Effector memory CD8-positive, alpha-beta T cell (primary cell): ENCODE results near the gene ABO.
"Not testable (repeated sequence)": the region's sequence is repeated elsewhere in the genome, so short reads cannot be mapped to it uniquely, and the experiment has no call there.

Source experiments
- ATAC-seq: fragments of 150-1000 bp; cut with Tn5 transposase; replicated peaks from 2 replicates; pipeline ENCODE4 v1.10.0; 2021; ENCODE audit warnings: mild to moderate bottlenecking, moderate library complexity
- DNase-seq, 3 experiments: peaks; one replicate each; pipeline ENCODE4 v3.0.0; 2021
- H3K27ac Mint-ChIP-seq, 2 donors: one replicate each; pipeline ENCODE4 v1.8.0; 2022; ENCODE audit warnings: mild to moderate bottlenecking in 2 of 2, mixed read lengths in 2 of 2, moderate library complexity in 2 of 2
- H3K27me3 Mint-ChIP-seq, 2 donors: one replicate each; pipeline ENCODE4 v1.8.0; 2022; ENCODE audit warnings: mixed read lengths in 2 of 2
- H3K36me3 Mint-ChIP-seq: one replicate; pipeline ENCODE4 v1.8.0; 2022; ENCODE audit warnings: mild to moderate bottlenecking, moderate library complexity, mixed read lengths; ENCODE audit not compliant: insufficient read depth
- H3K4me1 Mint-ChIP-seq, 2 donors: one replicate each; pipeline ENCODE4 v1.8.0; 2022; ENCODE audit warnings: low read depth in 2 of 2, mixed read lengths in 2 of 2
- H3K4me3 Mint-ChIP-seq, 2 donors: one replicate each; pipeline ENCODE4 v1.8.0; 2022; ENCODE audit warnings: mild to moderate bottlenecking in 2 of 2, mixed read lengths in 2 of 2, moderate library complexity in 2 of 2
- H3K9me3 Mint-ChIP-seq, 2 donors: one replicate each; pipeline ENCODE4 v1.8.0; 2022; ENCODE audit warnings: mixed read lengths in 2 of 2

ABO gene

DNA sequence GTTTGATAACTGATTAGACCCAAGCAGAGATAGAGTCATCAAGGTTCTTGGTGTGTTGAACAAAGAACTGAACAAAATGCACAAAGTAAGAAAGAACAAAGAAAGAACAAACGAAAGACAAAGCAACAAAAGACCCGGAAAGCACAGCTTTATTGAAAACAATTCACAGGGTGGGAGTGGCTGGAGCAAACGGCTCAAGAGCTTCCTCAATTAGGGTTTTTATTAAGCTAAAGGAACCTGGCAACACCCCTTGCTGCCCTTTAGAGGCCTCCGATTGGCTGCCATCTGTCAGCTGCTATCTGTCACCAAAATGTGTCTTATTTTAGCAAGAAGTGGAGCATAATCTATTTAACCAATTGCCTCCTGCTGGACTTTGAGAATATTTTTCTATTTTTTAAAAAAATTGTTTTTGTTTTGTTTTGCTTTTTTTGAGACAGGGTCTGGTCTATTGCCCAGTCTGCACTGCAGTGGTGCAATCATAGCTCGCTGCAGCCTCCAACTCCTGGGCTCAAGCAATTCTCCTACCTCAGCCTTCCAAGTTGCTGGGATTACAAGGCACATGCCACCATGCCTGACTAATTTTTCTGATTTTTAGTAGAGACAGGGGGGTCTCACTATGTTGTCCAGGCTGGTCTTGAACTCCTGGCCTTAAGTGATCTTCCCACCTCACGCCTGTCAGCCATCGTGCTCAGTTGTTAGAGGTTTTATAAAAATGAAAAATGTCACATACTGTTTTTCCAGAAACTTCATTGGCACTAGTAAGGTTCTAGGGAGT lies 7.7 kb upstream of the ABO start:
- Mint-ChIP-seq H3K9me3 (no peaks in the 10 kb centered on the region), H3K27ac (no peak overlapping the region), H3K4me3 (no peak overlapping the region), H3K4me1 (no peaks in the 10 kb centered on the region), H3K36me3 (no peaks in the 10 kb centered on the region), H3K27me3 (peaks cover 11 to 28% of the 10 kb centered on the region in 2 donors)
- no peak for DNase-seq
- ATAC-seq: no peak

DNA sequence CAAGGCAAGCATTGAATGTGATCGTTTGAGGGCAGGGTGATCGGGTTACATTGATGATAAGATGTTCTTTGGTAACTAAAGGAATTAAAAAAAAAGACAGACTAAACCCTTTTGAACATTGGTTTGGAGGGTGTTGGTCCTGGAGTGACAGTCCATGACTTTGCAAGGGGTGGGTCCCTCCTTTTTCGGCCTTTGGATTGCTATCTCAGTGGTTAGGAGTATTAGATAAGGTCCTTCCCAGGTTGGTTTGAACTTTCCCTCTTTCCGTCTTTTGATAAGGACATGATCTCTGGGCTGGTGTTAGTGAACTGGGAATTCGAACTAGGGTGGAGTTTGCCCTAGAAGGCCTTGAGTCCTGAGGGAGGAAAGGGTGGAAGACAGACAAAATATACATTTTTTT lies 5.4 kb upstream of the ABO start:
- ATAC-seq (no peak), DNase-seq (no peak)
- Mint-ChIP-seq H3K27ac (no peak overlapping the region), H3K36me3 (no peaks in the 10 kb centered on the region), H3K27me3 (peaks cover 31 to 36% of the 10 kb centered on the region in 2 donors), H3K4me1 (no peaks in the 10 kb centered on the region), H3K9me3 (no peaks in the 10 kb centered on the region), H3K4me3 (no peak overlapping the region)

DNA sequence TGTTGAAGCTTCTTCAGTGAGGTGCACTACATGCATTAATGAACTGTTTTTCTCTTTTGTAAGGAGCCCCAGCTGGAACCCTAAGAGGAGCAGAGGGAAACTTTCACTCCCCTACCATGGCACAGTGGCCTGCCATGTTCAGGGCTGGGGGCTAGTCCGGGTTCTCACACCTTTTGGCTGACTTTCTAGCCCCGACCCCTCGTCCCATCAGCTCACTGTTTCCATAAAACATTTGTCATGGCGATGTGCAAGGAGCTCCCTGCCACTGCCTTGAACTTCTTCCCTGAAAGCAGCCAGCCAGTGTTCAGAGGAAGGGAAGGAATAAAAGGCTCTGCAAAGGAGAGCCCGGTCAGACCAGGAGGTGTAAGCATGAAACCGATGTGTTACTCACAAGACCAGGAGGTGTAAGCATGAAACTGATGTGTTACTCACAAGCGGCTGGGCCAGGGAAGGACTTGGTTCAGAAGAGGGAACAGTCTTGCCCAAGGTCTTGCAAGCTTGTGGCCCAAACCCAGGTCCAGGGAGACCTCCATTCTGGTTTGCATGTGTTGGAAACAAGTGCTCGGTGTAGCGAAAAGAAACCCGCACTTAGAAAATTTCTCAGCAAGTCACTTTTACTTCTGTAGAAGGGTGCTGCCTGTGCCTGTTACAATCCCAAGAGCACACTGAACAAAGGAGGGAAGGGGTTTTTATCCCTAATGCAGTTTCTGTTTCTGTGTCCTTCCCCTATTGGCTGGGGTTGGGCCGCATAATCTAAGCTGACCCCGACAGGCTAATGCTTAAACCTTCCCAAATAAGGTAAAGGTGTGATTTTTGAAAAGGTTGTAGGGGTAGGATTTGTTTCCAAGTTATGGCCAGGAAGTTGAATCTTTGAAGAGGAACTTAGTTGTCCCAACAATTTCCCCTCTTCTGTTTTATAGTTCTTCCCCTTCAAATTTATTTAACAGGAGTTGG lies 3.4 kb upstream of the ABO start:
- Mint-ChIP-seq H3K36me3 (no peaks in the 10 kb centered on the region), H3K27me3 (peaks cover 44 to 47% of the 10 kb centered on the region in 2 donors), H3K9me3 (no peaks in the 10 kb centered on the region), H3K27ac (no peak overlapping the region), H3K4me3 (no peak overlapping the region), H3K4me1 (no peaks in the 10 kb centered on the region)
- DNase-seq (no peak), ATAC-seq (no peak)

DNA sequence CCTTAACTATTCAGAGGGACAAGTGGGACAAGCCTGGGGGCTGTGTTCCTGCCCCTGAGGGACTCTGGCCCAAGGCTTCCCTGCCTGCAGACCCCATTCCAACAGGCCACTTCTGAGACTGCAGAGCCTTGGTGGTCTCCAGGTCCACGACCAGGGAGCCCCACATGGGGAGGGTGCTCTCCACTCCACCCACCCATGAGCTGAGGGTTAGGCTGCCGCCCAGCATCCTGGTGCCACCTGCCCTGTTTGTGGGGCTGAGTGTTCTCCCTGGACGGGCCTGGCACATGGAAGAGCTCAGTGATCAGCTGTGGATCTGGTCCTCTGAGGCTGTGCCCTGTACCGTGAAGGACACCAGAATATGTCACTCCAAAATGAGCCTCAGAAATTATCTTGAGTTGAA lies 2.5 kb upstream of the ABO start:
- H3K9me3 Mint-ChIP-seq: no peaks in the 10 kb centered on the region
- no peaks in the 10 kb centered on the region for H3K4me1 Mint-ChIP-seq
- DNase-seq (no peak), ATAC-seq (no peak)
- no peaks in the 10 kb centered on the region for H3K36me3 Mint-ChIP-seq
- H3K27ac Mint-ChIP-seq: no peak overlapping the region
- peaks cover 52 to 54% of the 10 kb centered on the region in 2 donors for H3K27me3 Mint-ChIP-seq
- H3K4me3 Mint-ChIP-seq: no peak overlapping the region

DNA sequence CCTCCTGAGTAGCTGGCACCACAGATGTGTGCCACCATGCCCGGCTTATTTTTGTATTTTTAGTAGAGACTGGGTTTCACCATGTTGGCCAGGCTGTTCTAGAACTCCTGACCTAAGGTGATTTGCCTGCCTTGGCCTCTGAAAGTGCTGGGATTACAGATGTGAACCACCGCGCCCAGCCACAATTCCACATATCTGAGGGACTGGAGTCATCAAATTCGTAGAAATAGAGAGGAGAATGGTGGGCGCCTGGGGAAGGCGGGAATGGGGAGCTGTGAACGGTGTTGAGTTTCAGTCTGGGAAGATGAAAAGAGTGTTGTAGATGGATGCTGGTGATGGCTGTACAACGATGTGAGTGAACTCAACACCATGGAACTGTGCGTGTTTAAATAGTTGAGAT lies 1.9 kb upstream of the ABO start:
- ATAC-seq (no peak), DNase-seq (no peak)
- no peaks in the 10 kb centered on the region for H3K9me3 Mint-ChIP-seq
- no peaks in the 10 kb centered on the region for H3K4me1 Mint-ChIP-seq
- peaks cover 52 to 57% of the 10 kb centered on the region in 2 donors for H3K27me3 Mint-ChIP-seq
- H3K4me3 Mint-ChIP-seq: no peak overlapping the region
- H3K36me3 Mint-ChIP-seq: no peaks in the 10 kb centered on the region
- H3K27ac Mint-ChIP-seq: no peak overlapping the region

DNA sequence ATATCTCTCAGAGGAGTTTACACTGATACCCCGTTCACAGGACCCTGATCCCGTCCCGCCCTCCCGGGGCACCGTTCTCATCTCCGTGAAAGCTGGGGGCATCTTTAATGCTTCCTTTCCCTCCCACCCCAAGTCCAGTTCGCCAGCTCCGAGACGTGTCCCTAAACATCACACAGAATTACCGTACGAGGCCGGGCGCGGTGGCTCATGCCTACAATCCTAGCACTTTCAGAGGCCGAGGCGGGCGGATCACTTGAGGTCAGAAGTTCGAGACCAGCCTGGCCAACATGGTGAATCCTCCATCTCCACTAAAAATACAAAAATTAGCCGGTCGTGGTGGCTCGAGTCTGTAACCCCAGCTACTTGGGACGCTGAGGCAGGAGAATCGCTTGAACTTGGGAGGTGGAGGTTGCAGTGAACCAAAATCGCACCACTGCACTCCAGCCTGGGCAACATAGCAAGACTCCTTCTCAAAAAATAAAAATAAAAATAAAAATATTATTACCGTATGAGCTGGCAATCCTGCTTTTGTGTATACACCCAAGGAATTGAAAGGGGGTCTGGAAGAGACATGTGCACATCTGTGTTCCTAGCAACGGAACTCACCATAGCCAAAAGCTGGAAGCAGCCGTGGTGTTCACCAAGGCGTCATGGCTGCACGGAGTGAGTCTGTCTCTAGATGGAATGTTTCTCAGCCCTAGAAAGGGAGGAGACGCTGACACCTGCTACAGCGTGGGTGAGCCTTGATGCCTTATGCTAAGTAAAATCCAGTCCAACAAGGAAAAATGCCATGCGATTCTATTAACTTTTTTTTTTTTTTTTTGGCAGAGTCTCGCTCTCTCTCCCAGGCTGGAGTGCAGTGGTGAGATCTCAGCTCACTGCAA lies 1.2 kb upstream of the ABO start:
- H3K36me3 Mint-ChIP-seq: no peaks in the 10 kb centered on the region
- H3K27ac Mint-ChIP-seq: no peak overlapping the region
- no peak for DNase-seq
- no peaks in the 10 kb centered on the region for H3K9me3 Mint-ChIP-seq
- ATAC-seq: no peak
- peaks cover 59 to 64% of the 10 kb centered on the region in 2 donors for H3K27me3 Mint-ChIP-seq
- H3K4me1 Mint-ChIP-seq: no peaks in the 10 kb centered on the region
- no peak overlapping the region for H3K4me3 Mint-ChIP-seq

DNA sequence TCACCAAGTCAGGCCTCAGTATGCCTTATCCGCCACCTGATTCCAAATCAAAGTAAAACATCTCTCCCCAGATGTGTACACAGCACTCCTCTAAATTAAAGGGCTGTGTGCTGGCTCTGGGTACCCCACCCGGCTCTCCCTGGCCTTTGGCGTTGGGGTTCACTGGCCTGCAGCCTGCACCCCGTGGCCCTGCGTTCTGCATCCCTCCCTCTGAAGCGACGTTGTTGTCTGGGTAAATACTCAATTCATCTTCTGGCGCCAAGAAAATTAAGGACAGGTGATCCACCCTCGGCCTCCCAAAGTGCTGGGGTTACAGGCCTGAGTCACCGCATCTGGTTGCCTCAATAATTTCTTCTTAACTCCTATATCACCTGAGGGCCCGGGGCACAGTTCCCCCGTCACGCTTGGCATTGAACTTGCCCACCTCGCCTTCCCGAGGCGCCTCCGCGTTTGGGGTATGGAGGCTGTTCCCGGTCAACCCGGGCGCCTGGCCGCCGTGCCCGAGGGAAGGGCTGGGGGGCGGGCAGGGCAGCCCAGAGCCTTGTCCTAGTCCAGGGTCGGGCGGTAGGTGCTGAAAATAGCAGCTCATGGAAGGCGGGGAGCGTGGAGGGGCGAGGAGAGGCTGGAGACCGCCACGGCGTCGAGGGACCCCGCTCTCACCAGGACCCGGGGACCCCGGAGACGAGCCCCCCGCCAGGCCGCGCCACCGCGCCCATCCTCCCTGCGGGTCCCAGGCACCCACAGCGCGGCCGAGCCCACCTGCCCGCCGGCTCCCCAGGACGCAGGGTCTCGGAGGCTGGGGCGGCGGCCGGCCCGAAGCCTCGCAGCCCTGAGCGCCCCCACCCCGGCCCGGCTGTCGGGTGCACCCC lies 531 bp downstream of the ABO start:
- Mint-ChIP-seq H3K36me3 (no peaks in the 10 kb centered on the region), H3K27me3 (peaks cover 57 to 77% of the 10 kb centered on the region in 2 donors), H3K4me3 (no peak overlapping the region), H3K27ac (no peak overlapping the region), H3K9me3 (no peaks in the 10 kb centered on the region), H3K4me1 (no peaks in the 10 kb centered on the region)
- no peak for ATAC-seq
- DNase-seq: no peak

DNA sequence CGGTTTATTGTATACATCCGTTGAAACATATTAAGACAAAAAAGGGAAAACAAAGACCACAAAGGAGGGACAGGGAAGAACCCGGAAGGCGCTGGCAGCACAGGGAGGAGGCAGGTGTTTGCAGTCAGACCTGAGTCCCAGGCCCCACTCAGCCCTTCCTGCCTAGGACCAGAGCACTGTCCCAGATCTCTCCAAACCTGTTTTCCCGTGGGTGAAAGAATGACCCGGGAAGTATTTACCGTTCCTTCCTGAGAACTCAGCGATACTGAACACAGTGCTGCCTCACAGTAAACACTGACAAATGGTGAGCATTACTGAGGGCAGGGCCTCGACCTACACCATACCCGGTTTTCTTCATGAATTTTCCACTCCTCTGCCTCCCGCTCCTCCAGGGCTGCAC lies 1.2 kb downstream of the ABO start:
- ATAC-seq (no peak), DNase-seq (no peak)
- H3K27me3 Mint-ChIP-seq: peaks cover 56 to 80% of the 10 kb centered on the region in 2 donors
- no peak overlapping the region for H3K4me3 Mint-ChIP-seq
- H3K27ac Mint-ChIP-seq: no peak overlapping the region
- H3K36me3 Mint-ChIP-seq: no peaks in the 10 kb centered on the region
- no peaks in the 10 kb centered on the region for H3K4me1 Mint-ChIP-seq
- H3K9me3 Mint-ChIP-seq: no peaks in the 10 kb centered on the region

DNA sequence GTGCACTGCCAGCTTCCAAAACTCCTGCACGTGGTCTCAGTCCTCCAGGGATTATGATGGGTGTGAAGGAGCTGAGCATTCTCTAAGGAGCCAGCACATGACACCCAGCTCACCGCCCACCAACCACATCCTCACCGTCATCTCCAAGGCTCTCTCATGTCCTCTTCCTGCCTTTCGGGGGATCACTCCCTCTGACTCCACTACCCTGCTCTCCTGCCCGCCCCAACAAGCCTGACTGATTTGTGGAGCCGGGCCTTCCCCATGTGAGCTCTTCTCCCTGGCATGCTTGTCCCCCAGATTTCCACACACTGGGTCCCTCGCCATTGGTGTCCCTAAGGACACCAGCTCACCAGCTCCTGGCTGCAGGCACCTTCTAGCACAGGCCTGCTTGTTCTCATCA lies 1.9 kb downstream of the ABO start:
- no peak overlapping the region for H3K4me3 Mint-ChIP-seq
- DNase-seq: no peak

DNA sequence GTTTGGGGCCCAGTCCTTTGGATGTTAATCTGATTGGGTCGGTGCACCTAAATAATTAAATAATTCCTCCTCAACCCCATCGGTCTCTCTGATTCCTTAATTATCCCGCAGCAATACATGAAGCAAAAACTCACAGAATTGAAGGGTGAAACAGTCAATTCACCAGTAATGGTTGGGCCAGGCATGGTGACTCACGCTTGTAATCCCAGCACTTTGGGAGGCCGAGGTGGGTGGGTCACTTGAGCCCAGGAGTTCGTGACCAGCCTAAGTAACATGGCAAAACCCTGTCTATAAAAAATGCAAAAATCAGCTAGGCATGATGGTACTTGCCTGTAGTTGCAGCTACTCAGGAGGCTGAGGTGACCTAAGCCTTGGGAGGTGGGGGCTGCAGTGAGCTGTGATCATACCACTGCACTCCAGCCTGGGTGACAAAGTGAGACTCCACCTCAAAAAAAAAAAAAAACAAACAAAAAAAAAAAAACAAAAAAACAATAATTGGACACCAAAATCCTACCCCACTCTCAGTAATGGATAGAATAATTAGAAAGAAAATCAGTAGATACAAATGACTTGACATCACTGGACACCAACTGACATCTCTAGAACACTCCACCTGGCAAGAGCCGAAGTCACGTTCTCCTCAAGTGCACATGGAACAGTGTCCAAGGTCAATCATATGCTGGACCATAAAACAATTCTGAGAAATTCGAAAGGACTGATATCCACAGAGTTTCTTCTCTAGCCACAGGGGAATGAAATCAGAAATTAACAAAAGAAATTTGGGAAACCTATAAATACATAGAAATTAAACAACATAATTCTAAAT lies 5.3 kb downstream of the ABO start:
- Mint-ChIP-seq H3K4me3 (no peak overlapping the region), H3K27me3 (peaks cover 52 to 55% of the 10 kb centered on the region in 2 donors)

More for the DNA sequence above, 1.9 kb downstream of the ABO start:
- no peaks in the 10 kb centered on the region for H3K9me3 Mint-ChIP-seq
- H3K4me1 Mint-ChIP-seq: no peaks in the 10 kb centered on the region
- no peaks in the 10 kb centered on the region for H3K36me3 Mint-ChIP-seq
- H3K27ac Mint-ChIP-seq: no peak overlapping the region
- peaks cover 56 to 74% of the 10 kb centered on the region in 2 donors for H3K27me3 Mint-ChIP-seq
- ATAC-seq: no peak

DNA sequence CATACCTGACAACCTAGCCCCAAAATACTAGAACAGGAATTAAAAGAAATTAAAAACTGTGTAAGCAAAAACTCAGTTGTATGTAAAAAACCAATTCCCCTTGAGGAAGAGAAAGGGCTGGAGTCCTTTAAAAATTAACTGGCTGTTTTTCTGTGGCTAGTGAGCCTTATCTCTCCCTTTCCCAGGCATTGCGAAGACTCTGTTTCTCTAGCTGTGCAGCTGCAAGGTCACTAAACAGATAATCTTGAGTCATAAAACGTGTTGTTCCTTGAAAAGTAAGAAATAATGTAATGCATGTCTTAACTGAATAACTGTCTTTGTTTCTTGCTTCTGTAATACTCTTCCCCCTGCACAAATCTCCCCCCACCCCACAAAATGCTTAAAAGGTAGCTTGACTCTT lies 5.9 kb downstream of the ABO start:
- H3K4me1 Mint-ChIP-seq, H3K36me3 Mint-ChIP-seq, H3K27ac Mint-ChIP-seq, H3K4me3 Mint-ChIP-seq, ATAC-seq, DNase-seq, H3K9me3 Mint-ChIP-seq: not testable (repeated sequence)
- peaks cover 50 to 52% of the 10 kb centered on the region in 2 donors for H3K27me3 Mint-ChIP-seq

More for the DNA sequence above, 5.3 kb downstream of the ABO start:
- Mint-ChIP-seq H3K36me3 (no peaks in the 10 kb centered on the region), H3K9me3 (no peaks in the 10 kb centered on the region), H3K4me1 (no peaks in the 10 kb centered on the region), H3K27ac (no peak overlapping the region)
- ATAC-seq: no peak
- no peak for DNase-seq
